ENCODE measurements around the gene PTPRD.

PTPRD gene

DNA sequence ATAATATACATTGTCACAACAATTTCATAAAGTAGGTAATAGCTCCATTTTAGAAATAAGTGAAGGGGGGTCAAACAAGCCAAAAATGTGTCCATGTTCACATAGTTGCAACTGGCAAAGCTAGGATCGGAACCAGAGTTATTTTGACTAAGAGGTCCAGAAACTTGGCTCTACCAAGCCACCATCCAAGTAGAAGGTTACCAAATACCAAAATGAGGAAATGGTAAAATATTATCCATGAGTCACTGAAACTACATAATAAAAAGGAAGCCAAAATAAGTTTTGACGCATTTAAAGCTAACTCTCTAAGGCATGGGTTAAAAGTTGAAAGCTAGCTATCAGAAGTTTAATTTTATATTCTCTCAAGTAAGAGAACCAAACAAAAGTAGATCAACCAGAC is 1926.3 kb downstream of the PTPRD start:
- Histone ChIP-seq H3K9me3 (ENCODE audit: control insufficient read depth, low read length) (no peaks in the 10 kb centered on the region), H3K4me3 (ENCODE audit: extremely low read depth, insufficient read depth, low read length, poor library complexity, severe bottlenecking) (no peak overlapping the region), H3K36me3 (ENCODE audit: control insufficient read depth, insufficient read depth, low read length) (no peaks in the 10 kb centered on the region), H3K27ac (ENCODE audit: low read depth, low read length, severe bottlenecking) (no peak overlapping the region), H3K4me1 (ENCODE audit: control insufficient read depth, insufficient read depth, low read length, poor library complexity, severe bottlenecking) (no peaks in the 10 kb centered on the region)
- WGBS, 2 experiments (ENCODE audit: insufficient coverage in 2 of 2) = 80% methylated on average over 1 of the region's 2 CpGs; no CpG with 5 or more reads in 1 of the 2 experiments

DNA sequence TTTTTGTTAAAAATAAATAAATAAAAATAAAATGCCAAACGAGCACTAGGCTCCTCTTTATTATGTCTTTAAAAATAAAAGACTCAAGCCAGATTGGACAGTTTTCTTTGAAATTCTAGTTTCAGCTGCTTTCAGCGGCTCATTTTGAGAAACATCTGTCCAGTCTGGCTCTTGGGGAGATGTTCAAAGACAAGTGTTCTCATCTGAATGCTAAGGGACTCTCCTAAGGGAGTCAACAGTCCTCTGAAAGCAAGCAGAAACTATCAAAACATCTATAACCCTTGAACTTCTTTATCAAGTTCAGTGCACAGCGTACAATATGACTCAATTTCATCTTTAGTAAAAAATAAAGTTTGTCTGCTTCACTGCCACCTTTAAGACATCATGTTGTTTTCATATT is 1927.0 kb downstream of the PTPRD start:
- no peaks in the 10 kb centered on the region for H3K36me3 ChIP-seq (ENCODE audit: control insufficient read depth, insufficient read depth, low read length)
- no peaks in the 10 kb centered on the region for H3K4me1 ChIP-seq (ENCODE audit: control insufficient read depth, insufficient read depth, low read length, poor library complexity, severe bottlenecking)
- WGBS, 2 experiments (ENCODE audit: insufficient coverage in 2 of 2) = 100% methylated on average over 1 to 2 of the region's 3 CpGs
- no peaks in the 10 kb centered on the region for H3K9me3 ChIP-seq (ENCODE audit: control insufficient read depth, low read length)
- H3K4me3 ChIP-seq (ENCODE audit: extremely low read depth, insufficient read depth, low read length, poor library complexity, severe bottlenecking) = no peak overlapping the region
- H3K27ac ChIP-seq (ENCODE audit: low read depth, low read length, severe bottlenecking) = no peak overlapping the region

GRCh38 chr9:8684978-8685708 is 1927.7 kb downstream of the PTPRD start:
- H3K36me3 ChIP-seq (ENCODE audit: control insufficient read depth, insufficient read depth, low read length) = no peaks in the 10 kb centered on the region
- 94% methylated on average over 3 of the region's 4 CpGs; no CpG with 5 or more reads in 1 of the 2 experiments for WGBS, 2 experiments (ENCODE audit: insufficient coverage in 2 of 2)

GRCh38 chr9:8683496-8683895 is 1929.3 kb downstream of the PTPRD start:
- 80 to 95% methylated on average over 1 to 6 of the region's 7 CpGs for WGBS, 2 experiments (ENCODE audit: insufficient coverage in 2 of 2)
- peaks cover 11% of the 10 kb centered on the region for H3K4me1 ChIP-seq (ENCODE audit: control insufficient read depth, insufficient read depth, low read length, poor library complexity, severe bottlenecking)
- H3K4me3 ChIP-seq (ENCODE audit: extremely low read depth, insufficient read depth, low read length, poor library complexity, severe bottlenecking) = no peak overlapping the region
- no peaks in the 10 kb centered on the region for H3K36me3 ChIP-seq (ENCODE audit: control insufficient read depth, insufficient read depth, low read length)
- H3K27ac ChIP-seq (ENCODE audit: low read depth, low read length, severe bottlenecking) = no peak overlapping the region
- H3K9me3 ChIP-seq (ENCODE audit: control insufficient read depth, low read length) = no peaks in the 10 kb centered on the region

More at GRCh38 chr9:8684978-8685708, 1927.7 kb downstream of the PTPRD start:
- no peaks in the 10 kb centered on the region for H3K4me1 ChIP-seq (ENCODE audit: control insufficient read depth, insufficient read depth, low read length, poor library complexity, severe bottlenecking)
- H3K9me3 ChIP-seq (ENCODE audit: control insufficient read depth, low read length) = no peaks in the 10 kb centered on the region
- H3K27ac ChIP-seq (ENCODE audit: low read depth, low read length, severe bottlenecking) = no peak overlapping the region
- no peak overlapping the region for H3K4me3 ChIP-seq (ENCODE audit: extremely low read depth, insufficient read depth, low read length, poor library complexity, severe bottlenecking)

GRCh38 chr9:8680658-8681057 is 1932.1 kb downstream of the PTPRD start:
- no CpG with 5 or more reads among the region's 2 CpGs for WGBS, 2 experiments (ENCODE audit: insufficient coverage in 2 of 2)
- peaks cover 19% of the 10 kb centered on the region for H3K4me1 ChIP-seq (ENCODE audit: control insufficient read depth, insufficient read depth, low read length, poor library complexity, severe bottlenecking)

DNA sequence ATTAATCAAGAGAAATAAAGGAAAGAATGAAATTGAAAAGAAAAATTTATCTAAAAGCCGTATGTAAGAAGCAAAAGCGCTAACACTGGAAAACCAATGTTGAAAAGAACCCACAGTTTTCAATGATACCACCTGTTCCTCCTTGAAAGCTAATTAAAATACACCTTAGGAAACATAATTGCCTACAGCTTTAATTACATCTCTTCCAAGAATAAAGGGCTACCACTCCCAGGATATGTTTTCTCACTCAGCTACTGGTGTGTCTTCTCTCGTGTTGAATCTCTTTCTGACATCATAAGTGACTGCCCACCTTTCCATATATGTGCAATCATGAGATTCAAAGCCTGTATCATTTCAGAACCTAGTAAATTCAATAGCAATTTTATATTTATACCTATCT is 1932.6 kb downstream of the PTPRD start:
- peaks cover 19% of the 10 kb centered on the region for H3K4me1 ChIP-seq (ENCODE audit: control insufficient read depth, insufficient read depth, low read length, poor library complexity, severe bottlenecking)
- H3K27ac ChIP-seq (ENCODE audit: low read depth, low read length, severe bottlenecking) = no peak overlapping the region
- H3K9me3 ChIP-seq (ENCODE audit: control insufficient read depth, low read length) = no peaks in the 10 kb centered on the region
- H3K4me3 ChIP-seq (ENCODE audit: extremely low read depth, insufficient read depth, low read length, poor library complexity, severe bottlenecking) = no peak overlapping the region
- 86 to 94% methylated on average over 1 to 3 of the region's 3 CpGs for WGBS, 2 experiments (ENCODE audit: insufficient coverage in 2 of 2)
- H3K36me3 ChIP-seq (ENCODE audit: control insufficient read depth, insufficient read depth, low read length) = no peaks in the 10 kb centered on the region

More at GRCh38 chr9:8680658-8681057, 1932.1 kb downstream of the PTPRD start:
- H3K9me3 ChIP-seq (ENCODE audit: control insufficient read depth, low read length) = no peaks in the 10 kb centered on the region
- H3K27ac ChIP-seq (ENCODE audit: low read depth, low read length, severe bottlenecking) = no peak overlapping the region
- no peaks in the 10 kb centered on the region for H3K36me3 ChIP-seq (ENCODE audit: control insufficient read depth, insufficient read depth, low read length)
- H3K4me3 ChIP-seq (ENCODE audit: extremely low read depth, insufficient read depth, low read length, poor library complexity, severe bottlenecking) = no peak overlapping the region

DNA sequence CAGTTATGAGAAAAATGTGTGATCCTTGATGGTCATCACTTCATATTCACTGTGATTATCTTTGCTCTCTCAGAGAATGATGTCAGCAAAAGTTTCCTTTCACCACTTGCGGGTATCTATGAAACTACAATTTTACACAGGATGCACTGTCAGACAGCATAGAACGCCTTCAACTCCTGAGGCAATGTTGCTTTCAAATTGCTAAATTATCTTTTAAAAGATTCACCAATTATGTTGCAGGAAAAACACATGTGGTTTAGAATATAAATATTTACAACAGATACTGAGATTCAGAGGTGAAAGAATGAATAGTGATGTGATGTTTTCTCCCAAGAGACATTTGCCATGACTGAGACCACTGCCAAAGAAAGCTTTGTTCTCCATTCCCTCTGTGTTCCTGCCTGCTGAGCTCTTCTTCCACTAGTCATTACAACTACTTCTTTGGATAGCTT is 1933.4 kb downstream of the PTPRD start:
- 83% methylated on average over 1 of the region's 2 CpGs; no CpG with 5 or more reads in 1 of the 2 experiments for WGBS, 2 experiments (ENCODE audit: insufficient coverage in 2 of 2)
- peak overlapping the region; percentile 52 for H3K27ac ChIP-seq (ENCODE audit: low read depth, low read length, severe bottlenecking)
- no peaks in the 10 kb centered on the region for H3K36me3 ChIP-seq (ENCODE audit: control insufficient read depth, insufficient read depth, low read length)
- H3K4me1 ChIP-seq (ENCODE audit: control insufficient read depth, insufficient read depth, low read length, poor library complexity, severe bottlenecking) = peaks cover 19% of the 10 kb centered on the region
- no peak overlapping the region for H3K4me3 ChIP-seq (ENCODE audit: extremely low read depth, insufficient read depth, low read length, poor library complexity, severe bottlenecking)
- no peaks in the 10 kb centered on the region for H3K9me3 ChIP-seq (ENCODE audit: control insufficient read depth, low read length)

DNA sequence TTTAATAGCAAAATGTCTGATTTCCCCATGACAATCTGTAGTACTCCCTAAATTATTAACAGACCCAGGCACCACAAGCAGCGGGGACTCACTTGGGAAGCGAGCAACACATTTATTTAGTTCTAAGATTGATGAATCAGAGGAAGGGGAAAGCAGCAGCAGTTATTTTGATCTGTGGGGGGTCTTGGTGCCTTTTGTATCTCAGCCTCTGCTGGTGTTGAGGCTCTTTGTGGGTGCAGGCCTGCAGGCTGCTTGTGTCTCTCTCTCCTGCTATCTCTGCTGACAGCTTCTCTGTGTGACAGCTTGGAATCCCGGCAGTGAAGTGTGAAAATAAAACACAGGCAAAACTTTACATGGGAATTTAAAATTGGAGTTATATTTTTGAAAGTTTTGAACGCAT is 1935.1 kb downstream of the PTPRD start:
- peak overlapping the region; percentile 24 for H3K27ac ChIP-seq (ENCODE audit: low read depth, low read length, severe bottlenecking)
- H3K36me3 ChIP-seq (ENCODE audit: control insufficient read depth, insufficient read depth, low read length) = no peaks in the 10 kb centered on the region
- WGBS, 2 experiments (ENCODE audit: insufficient coverage in 2 of 2) = 80% methylated on average over 1 of the region's 4 CpGs; no CpG with 5 or more reads in 1 of the 2 experiments
- H3K9me3 ChIP-seq (ENCODE audit: control insufficient read depth, low read length) = no peaks in the 10 kb centered on the region
- no peak overlapping the region for H3K4me3 ChIP-seq (ENCODE audit: extremely low read depth, insufficient read depth, low read length, poor library complexity, severe bottlenecking)
- H3K4me1 ChIP-seq (ENCODE audit: control insufficient read depth, insufficient read depth, low read length, poor library complexity, severe bottlenecking) = peaks cover 19% of the 10 kb centered on the region

- Histone ChIP-seq H3K4me3 (ENCODE audit: extremely low read depth, insufficient read depth, low read length, poor library complexity, severe bottlenecking) (no peak overlapping the region), H3K36me3 (ENCODE audit: control insufficient read depth, insufficient read depth, low read length) (no peaks in the 10 kb centered on the region), H3K27ac (ENCODE audit: low read depth, low read length, severe bottlenecking) (no peak overlapping the region), H3K9me3 (ENCODE audit: control insufficient read depth, low read length) (no peaks in the 10 kb centered on the region), H3K4me1 (ENCODE audit: control insufficient read depth, insufficient read depth, low read length, poor library complexity, severe bottlenecking) (peaks cover 17% of the 10 kb centered on the region)
Measured at GRCh38 chr9:8674536-8674935, 1938.3 kb downstream of the PTPRD start.

- peaks cover 11% of the 10 kb centered on the region for H3K4me1 ChIP-seq (ENCODE audit: control insufficient read depth, insufficient read depth, low read length, poor library complexity, severe bottlenecking)
- no peak overlapping the region for H3K4me3 ChIP-seq (ENCODE audit: extremely low read depth, insufficient read depth, low read length, poor library complexity, severe bottlenecking)
- 87 to 100% methylated on average over 3 of the region's 7 CpGs for WGBS, 2 experiments (ENCODE audit: insufficient coverage in 2 of 2)
- no peaks in the 10 kb centered on the region for H3K36me3 ChIP-seq (ENCODE audit: control insufficient read depth, insufficient read depth, low read length)
- H3K9me3 ChIP-seq (ENCODE audit: control insufficient read depth, low read length) = no peaks in the 10 kb centered on the region
- no peak overlapping the region for H3K27ac ChIP-seq (ENCODE audit: low read depth, low read length, severe bottlenecking)
Measured at GRCh38 chr9:8673830-8674229, 1939.0 kb downstream of the PTPRD start.

DNA sequence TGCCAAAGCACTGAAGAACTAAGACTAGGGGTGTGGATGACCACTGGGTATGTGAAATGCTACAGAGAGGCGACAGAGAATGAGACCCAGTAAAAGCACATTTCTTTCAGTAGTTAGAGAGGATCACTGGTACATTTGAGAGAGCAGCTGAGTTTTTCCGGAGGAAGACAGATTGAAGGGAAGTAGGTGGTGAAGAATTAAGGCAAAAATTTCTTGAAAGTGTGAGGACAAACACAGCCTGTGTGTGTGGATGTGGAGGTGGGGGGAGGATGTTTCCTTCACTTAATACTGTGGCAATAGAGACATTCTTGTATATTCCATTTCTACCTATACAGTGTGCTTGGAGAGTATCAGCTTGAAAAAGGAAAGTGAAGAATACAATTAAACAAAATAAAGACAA is 1942.1 kb downstream of the PTPRD start:
- H3K9me3 ChIP-seq (ENCODE audit: control insufficient read depth, low read length) = no peaks in the 10 kb centered on the region
- 93 to 100% methylated on average over 1 to 2 of the region's 2 CpGs for WGBS, 2 experiments (ENCODE audit: insufficient coverage in 2 of 2)
- H3K4me3 ChIP-seq (ENCODE audit: extremely low read depth, insufficient read depth, low read length, poor library complexity, severe bottlenecking) = no peak overlapping the region
- H3K36me3 ChIP-seq (ENCODE audit: control insufficient read depth, insufficient read depth, low read length) = no peaks in the 10 kb centered on the region
- no peaks in the 10 kb centered on the region for H3K4me1 ChIP-seq (ENCODE audit: control insufficient read depth, insufficient read depth, low read length, poor library complexity, severe bottlenecking)
- no peak overlapping the region for H3K27ac ChIP-seq (ENCODE audit: low read depth, low read length, severe bottlenecking)

Data from mesodermal cell (in vitro differentiated cells).